Transverse colon (tissue), 4 donors: ENCODE data around the gene AOC3. TPM values are rescaled to one million over a fixed set of nuclear protein-coding genes. Genes with fewer than 3 reads are reported as not detected.
"Not testable (repeated sequence)": the region's sequence is repeated elsewhere in the genome, so short reads cannot be mapped to it uniquely, and the experiment has no call there.

ENCODE experiments used
- DNase-seq: peaks from one replicate; pipeline ENCODE4 v3.0.0-alpha.2; 2019
- H3K27ac ChIP-seq, 4 donors: fragments of 200-600 bp; sonication (generic); 2 replicates each; pipeline ENCODE4 v1.5.1; 2016 to 2018; ENCODE audit warnings: inconsistent platforms in 4 of 4
- H3K27me3 ChIP-seq: fragments of 200-600 bp; sonication (generic); 2 replicates; pipeline ENCODE4 v1.5.1; 2017; ENCODE audit warnings: inconsistent platforms
- H3K36me3 ChIP-seq, 4 donors: fragments of 200-600 bp; sonication (generic); 2 replicates each; pipeline ENCODE4 v1.5.1; 2017 to 2019; ENCODE audit warnings: inconsistent platforms in 4 of 4
- H3K4me1 ChIP-seq, 4 donors: fragments of 200-600 bp; sonication (generic); 2 replicates each; pipeline ENCODE4 v1.5.1; 2017 to 2020; ENCODE audit warnings: inconsistent platforms in 4 of 4
- H3K4me3 ChIP-seq, 4 donors: fragments of 200-600 bp; sonication (generic); 1 replicate in 1 of 4; 2 replicates in 3 of 4; pipeline versions ENCODE4 v1.5.1 to v1.6.1; 2017 to 2019; ENCODE audit warnings: inconsistent platforms in 4 of 4
- H3K9me3 ChIP-seq, 2 donors: fragments of 200-600 bp; sonication (generic); 2 replicates each; pipeline ENCODE4 v1.5.1; 2017 to 2019; ENCODE audit warnings: inconsistent platforms in 2 of 2
- EP300 ChIP-seq: sonication (generic); formaldehyde crosslinking; IDR thresholded peaks from one replicate; pipeline ENCODE4 v1.6.1; 2017; ENCODE audit warnings: antibody characterized with exemption, low read depth
- POLR2A ChIP-seq: fragments of 450-650 bp; IDR thresholded peaks from one replicate; pipeline ENCODE4 v1.6.1; 2016; ENCODE audit warnings: antibody characterized with exemption, mild to moderate bottlenecking, moderate library complexity
- POLR2AphosphoS5 ChIP-seq, 3 donors: sonication (generic); formaldehyde crosslinking; IDR thresholded peaks; one replicate each; pipeline ENCODE4 v1.6.1; 2016; ENCODE audit warnings: antibody characterized with exemption in 3 of 3
- WGBS, 2 donors: methylation state at CpG; one replicate each; pipeline ENCODE4 v1.1.5; 2018; ENCODE audit warnings: low coverage in 1 of 2; 5-methylcytosine and 5-hydroxymethylcytosine counted together
- in situ Hi-C, 4 donors: fragments of 200-750 bp; cut with MboI; loops; one replicate each; pipeline versions ENCODE4 v1.15.0 to v1.15.1; 2017; ENCODE audit warnings: low sequenced_read_pairs in 3 of 4, low pct_ligation_motif_present in 1 of 4, low pct_unique_long_range_greater_than_20kb in 1 of 4
- intact Hi-C: fragments of 100-400 bp; cut with DNase I; formaldehyde crosslinking; loops from one replicate; pipeline ENCODE4 v1.15.1; 2023; ENCODE audit warnings: low total_unique reads
- total RNA-seq, 4 donors: library from RNA; depleted of rRNA; stranded (reverse); fragments of >200 nt; gene quantifications; one replicate each; pipeline ENCODE4 v1.1.0, GENCODE V29; 2016
- TF ChIP-seq, protein P1 (sequence below), 5 experiments: fragments of 200-600 bp in 3 of 5; fragments of 450-650 bp in 2 of 5; sonication (generic) in 3 of 5; IDR thresholded peaks; 1 replicate in 2 of 5; 2 replicates in 3 of 5; pipeline ENCODE4 v1.5.1; 2016 to 2017; ENCODE audit warnings: antibody characterized with exemption in 5 of 5, inconsistent platforms in 3 of 5, mild to moderate bottlenecking in 2 of 5, moderate library complexity in 1 of 5

The AOC3 gene
- total RNA-seq, 4 donors from 2014 or later: 14.3 to 134 (median 35.2) TPM

DNA sequence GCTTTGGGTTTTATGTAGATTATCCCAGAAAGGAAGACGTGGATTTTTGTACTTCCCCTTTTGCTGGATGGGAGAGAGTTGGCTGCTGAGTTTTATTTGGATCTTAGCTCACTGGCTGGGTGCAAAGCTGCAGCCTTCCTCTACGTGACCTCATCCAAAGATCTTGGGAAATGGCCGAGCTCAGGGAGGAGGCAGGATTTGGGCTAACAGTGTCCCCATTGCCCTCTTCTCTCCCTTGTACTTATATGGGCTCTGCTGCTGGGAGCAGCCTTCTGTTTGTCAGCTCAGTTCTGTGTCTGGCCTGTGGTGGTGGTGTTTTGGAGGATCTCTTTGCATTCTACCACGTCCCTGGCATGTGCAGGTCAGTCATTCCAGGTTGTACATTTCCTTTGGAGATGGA is 2.0 kb downstream of the AOC3 start:
- peaks cover 5 to 20% (median 15%) of the 10 kb centered on the region in 4 donors for H3K4me1 ChIP-seq
- 48 to 67% methylated on average over 3 to 4 of the region's 4 CpGs for WGBS, 2 donors
- peaks cover 23% of the 10 kb centered on the region for H3K27me3 ChIP-seq
- no peaks in the 10 kb centered on the region for H3K9me3 ChIP-seq
- no peak for DNase-seq
- intact Hi-C loops (no loop called here), in situ Hi-C loops (loop anchor here in 1 of 4 donors (10.0 kb wide), 1 partner anchor 72 kb away; no protein-coding TSS in a partner anchor)
- TF ChIP-seq POLR2A: peak; percentile 15
- peak; percentile 4 to 46 (median 12) for TF ChIP-seq POLR2AphosphoS5 (IDR thresholded peaks at IDR 0.05)
- TF ChIP-seq, protein P1, sequence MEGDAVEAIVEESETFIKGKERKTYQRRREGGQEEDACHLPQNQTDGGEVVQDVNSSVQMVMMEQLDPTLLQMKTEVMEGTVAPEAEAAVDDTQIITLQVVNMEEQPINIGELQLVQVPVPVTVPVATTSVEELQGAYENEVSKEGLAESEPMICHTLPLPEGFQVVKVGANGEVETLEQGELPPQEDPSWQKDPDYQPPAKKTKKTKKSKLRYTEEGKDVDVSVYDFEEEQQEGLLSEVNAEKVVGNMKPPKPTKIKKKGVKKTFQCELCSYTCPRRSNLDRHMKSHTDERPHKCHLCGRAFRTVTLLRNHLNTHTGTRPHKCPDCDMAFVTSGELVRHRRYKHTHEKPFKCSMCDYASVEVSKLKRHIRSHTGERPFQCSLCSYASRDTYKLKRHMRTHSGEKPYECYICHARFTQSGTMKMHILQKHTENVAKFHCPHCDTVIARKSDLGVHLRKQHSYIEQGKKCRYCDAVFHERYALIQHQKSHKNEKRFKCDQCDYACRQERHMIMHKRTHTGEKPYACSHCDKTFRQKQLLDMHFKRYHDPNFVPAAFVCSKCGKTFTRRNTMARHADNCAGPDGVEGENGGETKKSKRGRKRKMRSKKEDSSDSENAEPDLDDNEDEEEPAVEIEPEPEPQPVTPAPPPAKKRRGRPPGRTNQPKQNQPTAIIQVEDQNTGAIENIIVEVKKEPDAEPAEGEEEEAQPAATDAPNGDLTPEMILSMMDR (IDR thresholded peaks at IDR 0.05): no peak
- no peaks in the 10 kb centered on the region for H3K36me3 ChIP-seq
- peak overlapping the region in 3 of 4 donors; percentile 26 to 46 (median 28) for H3K4me3 ChIP-seq
- H3K27ac ChIP-seq: peak overlapping the region; percentile 76 to 85 (median 79)

DNA sequence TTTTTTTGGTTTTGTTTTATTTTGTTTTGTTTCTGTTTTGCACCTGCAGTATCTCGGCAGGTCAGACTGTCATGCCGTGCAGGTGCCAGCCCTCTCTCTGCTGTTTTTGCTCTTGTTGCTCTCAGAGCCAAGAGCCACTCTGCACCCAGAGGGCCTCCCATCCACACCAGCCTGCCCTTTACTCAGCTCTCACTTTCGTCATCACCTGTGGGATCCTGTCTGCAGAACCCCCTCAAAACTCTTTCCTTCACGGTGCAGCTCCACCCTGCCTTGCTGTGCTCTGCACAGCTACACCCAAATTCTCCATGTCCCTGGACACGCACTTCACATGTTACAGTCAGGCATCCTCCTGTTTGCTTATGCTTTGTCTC is 2.6 kb downstream of the AOC3 start:
- H3K27ac ChIP-seq: peak overlapping the region; percentile 76 to 85 (median 79)
- no peaks in the 10 kb centered on the region for H3K9me3 ChIP-seq
- peaks cover 5 to 20% (median 15%) of the 10 kb centered on the region in 4 donors for H3K4me1 ChIP-seq
- 27 to 52% methylated on average over 2 to 5 of the region's 5 CpGs for WGBS, 2 donors
- intact Hi-C loops (no loop called here), in situ Hi-C loops (loop anchor here in 1 of 4 donors (10.0 kb wide), 1 partner anchor 71 kb away; no protein-coding TSS in a partner anchor)
- no peaks in the 10 kb centered on the region for H3K36me3 ChIP-seq
- H3K4me3 ChIP-seq: peak overlapping the region in 3 of 4 donors; percentile 26 to 46 (median 28)
- peaks cover 20% of the 10 kb centered on the region for H3K27me3 ChIP-seq
- DNase-seq: peak; percentile 28
- TF ChIP-seq EP300: no peak
- no peak for TF ChIP-seq POLR2A
- TF ChIP-seq, protein P1 (IDR thresholded peaks at IDR 0.05): no peak
- TF ChIP-seq POLR2AphosphoS5 (IDR thresholded peaks at IDR 0.05): no peak

DNA sequence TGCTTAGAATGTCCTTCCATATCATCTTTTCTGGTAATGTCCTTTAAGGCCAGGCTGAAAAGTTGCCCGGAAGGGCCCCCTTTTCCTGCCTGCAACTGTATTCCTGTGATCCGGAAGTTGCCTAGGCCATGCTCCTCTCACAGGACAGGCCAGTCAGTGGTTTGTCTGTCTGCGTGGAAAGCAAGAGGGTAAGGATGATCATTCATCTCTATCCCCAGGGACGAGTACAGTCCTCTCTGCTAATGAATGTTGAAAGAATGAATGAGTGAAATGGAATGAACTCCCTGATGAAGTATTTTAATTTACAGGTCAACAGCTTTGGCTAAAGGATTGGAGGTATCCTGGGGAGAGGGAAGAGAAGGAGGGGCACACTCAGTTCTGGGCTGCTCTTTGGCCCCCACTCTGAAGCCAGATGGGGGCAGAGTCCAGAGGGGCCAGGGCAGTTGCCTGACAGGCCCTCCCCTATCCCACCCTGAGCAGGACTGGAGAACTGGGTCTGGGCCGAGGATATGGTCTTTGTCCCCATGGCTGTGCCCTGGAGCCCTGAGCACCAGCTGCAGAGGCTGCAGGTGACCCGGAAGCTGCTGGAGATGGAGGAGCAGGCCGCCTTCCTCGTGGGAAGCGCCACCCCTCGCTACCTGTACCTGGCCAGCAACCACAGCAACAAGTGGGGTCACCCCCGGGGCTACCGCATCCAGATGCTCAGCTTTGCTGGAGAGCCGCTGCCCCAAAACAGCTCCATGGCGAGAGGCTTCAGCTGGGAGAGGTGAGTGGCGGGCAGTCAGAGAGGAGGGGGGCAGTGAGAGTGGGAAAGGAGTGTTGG is 3.2 kb downstream of the AOC3 start:
- no peak for DNase-seq
- intact Hi-C loops (no loop called here), in situ Hi-C loops (loop anchor here in 1 of 4 donors (10.0 kb wide), 1 partner anchor 71 kb away; no protein-coding TSS in a partner anchor)
- Histone ChIP-seq H3K36me3 (no peaks in the 10 kb centered on the region), H3K9me3 (no peaks in the 10 kb centered on the region), H3K4me3 (peak overlapping the region in 3 of 4 donors; percentile 26 to 46 (median 28)), H3K27me3 (peaks cover 14% of the 10 kb centered on the region), H3K27ac (peak overlapping the region; percentile 76 to 85 (median 79)), H3K4me1 (peaks cover 5 to 20% (median 15%) of the 10 kb centered on the region in 4 donors)
- TF ChIP-seq POLR2AphosphoS5 (IDR thresholded peaks at IDR 0.05) (no peak), POLR2A (no peak), EP300 (no peak)
- TF ChIP-seq, protein P1 (IDR thresholded peaks at IDR 0.05): no peak
- 73 to 74% methylated on average over 5 to 13 of the region's 15 CpGs for WGBS, 2 donors

DNA sequence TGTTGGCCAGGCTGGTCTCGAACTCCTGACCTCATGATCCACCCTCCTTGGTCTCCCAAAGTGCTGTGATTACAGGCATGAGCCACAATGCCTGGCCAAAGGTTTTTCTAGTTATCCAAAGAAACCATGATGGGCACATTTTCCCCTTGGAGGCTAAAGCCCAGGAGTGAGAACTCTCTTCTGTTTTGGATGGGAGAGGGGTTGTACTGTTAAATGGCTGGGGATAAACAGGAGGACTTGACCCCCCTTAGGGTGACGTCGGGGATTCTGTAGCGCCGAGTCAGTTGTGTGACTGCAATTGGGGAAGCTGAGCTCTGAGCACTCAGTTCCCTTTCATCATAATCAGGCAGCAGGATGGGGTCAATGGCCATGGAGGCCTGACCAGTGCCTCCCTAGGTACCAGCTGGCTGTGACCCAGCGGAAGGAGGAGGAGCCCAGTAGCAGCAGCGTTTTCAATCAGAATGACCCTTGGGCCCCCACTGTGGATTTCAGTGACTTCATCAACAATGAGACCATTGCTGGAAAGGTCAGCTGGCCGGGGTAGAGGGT is 4.1 kb downstream of the AOC3 start:
- intact Hi-C loops: no loop called here
- TF ChIP-seq EP300: no peak
- no peak for TF ChIP-seq POLR2A
- TF ChIP-seq, protein P1 (IDR thresholded peaks at IDR 0.05): no peak
- TF ChIP-seq POLR2AphosphoS5 (IDR thresholded peaks at IDR 0.05): no peak
- in situ Hi-C loops: loop anchor here in 1 of 4 donors (10.0 kb wide), 1 partner anchor 70 kb away; no protein-coding TSS in a partner anchor
- DNase-seq: no peak
- H3K9me3 ChIP-seq: no peaks in the 10 kb centered on the region
- WGBS, 2 donors: 65% methylated on average over 8 of the region's 8 CpGs; no CpG with 5 or more reads in 1 of the 2 donors
- peak overlapping the region in 3 of 4 donors; percentile 20 to 80 (median 35) for H3K27ac ChIP-seq
- H3K4me3 ChIP-seq: peak overlapping the region in 1 of 4 donors; percentile 46
- peaks cover 0 to 13% (median 8%) of the 10 kb centered on the region in 4 donors for H3K4me1 ChIP-seq
- no peaks in the 10 kb centered on the region for H3K36me3 ChIP-seq
- H3K27me3 ChIP-seq: peaks cover 7% of the 10 kb centered on the region

DNA sequence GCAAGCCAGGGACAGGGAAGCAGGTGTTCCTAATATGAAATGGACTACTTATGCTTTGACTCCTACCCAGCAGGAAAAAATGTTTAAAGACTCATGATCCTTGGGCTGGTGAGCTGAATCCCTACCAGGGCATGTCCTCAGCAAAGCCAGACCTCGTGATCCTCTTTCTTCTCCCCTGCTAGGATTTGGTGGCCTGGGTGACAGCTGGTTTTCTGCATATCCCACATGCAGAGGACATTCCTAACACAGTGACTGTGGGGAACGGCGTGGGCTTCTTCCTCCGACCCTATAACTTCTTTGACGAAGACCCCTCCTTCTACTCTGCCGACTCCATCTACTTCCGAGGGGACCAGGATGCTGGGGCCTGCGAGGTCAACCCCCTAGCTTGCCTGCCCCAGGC is 5.1 kb downstream of the AOC3 start:
- H3K9me3 ChIP-seq, intact Hi-C loops: not testable (repeated sequence)
- in situ Hi-C loops: loop anchor here in 1 of 4 donors (10.0 kb wide), 1 partner anchor 69 kb away; no protein-coding TSS in a partner anchor

DNA sequence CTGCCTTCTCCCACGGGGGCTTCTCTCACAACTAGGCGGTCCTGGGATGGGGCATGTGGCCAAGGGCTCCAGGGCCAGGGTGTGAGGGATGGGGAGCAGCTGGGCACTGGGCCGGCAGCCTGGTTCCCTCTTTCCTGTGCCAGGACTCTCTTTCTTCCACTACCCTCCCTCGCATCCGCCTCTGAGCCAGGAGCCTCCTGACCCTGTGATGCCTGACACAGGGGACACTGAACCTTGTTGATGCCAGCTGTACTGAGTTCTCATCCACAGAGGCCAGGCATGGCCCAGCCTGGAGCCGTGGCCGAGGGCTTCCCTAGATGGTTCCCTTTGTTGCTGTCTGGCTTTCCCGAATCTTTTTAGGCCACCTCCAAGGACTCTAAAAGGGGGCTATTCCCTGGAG is 5.5 kb downstream of the AOC3 start:
- H3K4me3 ChIP-seq, H3K4me1 ChIP-seq, DNase-seq, intact Hi-C loops, H3K27me3 ChIP-seq, H3K36me3 ChIP-seq, H3K9me3 ChIP-seq: not testable (repeated sequence)
- peak overlapping the region in 2 of 4 donors; percentile 25 for H3K27ac ChIP-seq
- in situ Hi-C loops: loop anchor here in 1 of 4 donors (10.0 kb wide), 1 partner anchor 68 kb away; no protein-coding TSS in a partner anchor
- 78% methylated on average over 7 of the region's 8 CpGs; no CpG with 5 or more reads in 1 of the 2 donors for WGBS, 2 donors

More for the DNA sequence above, 5.1 kb downstream of the AOC3 start:
- H3K36me3 ChIP-seq, H3K4me3 ChIP-seq, DNase-seq, H3K27me3 ChIP-seq, H3K4me1 ChIP-seq: not testable (repeated sequence)
- peak overlapping the region in 2 of 4 donors; percentile 35 to 80 for H3K27ac ChIP-seq
- WGBS, 2 donors: 90% methylated on average over 8 of the region's 8 CpGs; no CpG with 5 or more reads in 1 of the 2 donors
